ENCODE measurements around the gene C22orf15.

The C22orf15 gene

DNA sequence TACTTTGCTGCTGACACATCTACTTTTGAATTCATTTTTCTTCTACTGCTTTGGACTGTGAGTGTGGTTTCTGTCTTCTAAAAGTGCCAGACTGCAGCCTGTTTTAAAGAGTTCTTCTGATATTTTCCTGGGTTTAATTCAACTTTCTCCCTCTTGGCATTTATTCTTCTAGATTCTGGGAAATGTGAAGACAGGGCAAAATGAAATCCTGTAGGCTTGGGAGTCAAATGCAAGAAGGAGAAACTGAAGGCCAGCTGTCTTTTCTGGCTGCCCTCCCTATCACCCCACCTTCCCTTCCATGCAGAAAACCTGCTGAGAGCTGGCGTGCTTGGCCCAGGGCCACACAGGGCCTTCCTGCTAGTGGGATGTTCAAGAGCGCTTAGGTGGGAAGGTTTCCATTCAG is 19.5 kb upstream of the C22orf15 start:
- TF ChIP-seq CTCF (IDR thresholded peaks at IDR 0.05) = no peak
- Histone ChIP-seq H3K27ac (peak overlapping the region; percentile 50 to 71), H3K4me3 (no peak overlapping the region)
- DNase-seq (ENCODE audit: low spot score) = no peak

GRCh38 chr22:23744001-23744400 is 18.8 kb upstream of the C22orf15 start:
- Histone ChIP-seq H3K4me3 (no peak overlapping the region), H3K27ac (peak overlapping the region in 1 of 2 donors; percentile 46)
- no peak for DNase-seq (ENCODE audit: low spot score)
- no peak for TF ChIP-seq CTCF (IDR thresholded peaks at IDR 0.05)

GRCh38 chr22:23744485-23744884 is 18.3 kb upstream of the C22orf15 start:
- no peak for TF ChIP-seq CTCF (IDR thresholded peaks at IDR 0.05)
- Histone ChIP-seq H3K27ac (no peak overlapping the region), H3K4me3 (no peak overlapping the region)
- no peak for DNase-seq (ENCODE audit: low spot score)

- TF ChIP-seq CTCF (IDR thresholded peaks at IDR 0.05) = no peak
- no peak for DNase-seq (ENCODE audit: low spot score)
- H3K27ac ChIP-seq = no peak overlapping the region
- H3K4me3 ChIP-seq = no peak overlapping the region
Measured at GRCh38 chr22:23745791-23746190, 17.0 kb upstream of the C22orf15 start.

- Histone ChIP-seq H3K27ac (peak overlapping the region in 1 of 2 donors; percentile 93), H3K4me3 (peak overlapping the region; percentile 88)
- DNase-seq (ENCODE audit: low spot score) = no peak
- TF ChIP-seq CTCF (IDR thresholded peaks at IDR 0.05) = no peak
Measured at GRCh38 chr22:23749841-23750301, 12.9 kb upstream of the C22orf15 start.

DNA sequence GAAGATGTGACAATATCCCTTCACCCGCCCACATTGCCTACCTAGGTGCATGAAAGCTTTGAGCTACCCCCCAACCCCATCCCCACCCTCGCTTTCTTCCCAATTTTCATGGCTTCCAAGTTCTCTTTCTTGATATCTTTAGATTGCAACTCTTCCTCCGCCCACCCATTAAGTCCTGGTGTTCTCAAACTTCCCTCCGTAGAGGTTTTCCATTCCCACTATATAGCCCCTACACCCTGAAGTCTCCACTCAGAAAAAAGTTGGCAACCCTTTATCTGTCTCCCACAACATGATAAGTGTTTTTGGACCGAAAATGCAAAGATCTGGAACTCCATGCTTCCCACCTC is 12.4 kb upstream of the C22orf15 start:
- DNase-seq (ENCODE audit: low spot score) = no peak
- H3K27ac ChIP-seq = peak overlapping the region; percentile 87 to 93
- TF ChIP-seq CTCF (IDR thresholded peaks at IDR 0.05) = no peak

GRCh38 chr22:23750714-23751440 is 11.9 kb upstream of the C22orf15 start, which contains the start of gene ZNF70:
ZNF70 (minus strand) TSS chr22:23751112; CDS start chr22:23745140, 5,972 bp downstream.
- no peak for TF ChIP-seq CTCF (IDR thresholded peaks at IDR 0.05)
- Histone ChIP-seq H3K4me3 (peak within 1 kb of the TSS; percentile 88), H3K27ac (peak within 1 kb of the TSS; percentile 87 to 93)
- peak; percentile 85 for DNase-seq (ENCODE audit: low spot score)

More for the DNA sequence above, 12.4 kb upstream of the C22orf15 start:
- H3K4me3 ChIP-seq = peak overlapping the region; percentile 88
